ENCODE measurements around the gene DUSP10. TPM values are rescaled to one million over a fixed set of nuclear protein-coding genes. Genes with fewer than 3 reads are reported as not detected.

The DUSP10 gene
- total RNA-seq, 6 donors from 2014 or later, result 7.7 to 13.7 (median 11.9) TPM

GRCh38 chr1:221655766-221656305 is 86.1 kb downstream of the DUSP10 start:
- WGBS, 2 donors, result 84 to 93% methylated on average over 8 of the region's 8 CpGs
- TF ChIP-seq POLR2A (IDR thresholded peaks at IDR 0.05) (no peak), POLR2AphosphoS5 (IDR thresholded peaks at IDR 0.05) (no peak), CTCF (IDR thresholded peaks at IDR 0.05) (no peak), EP300 (IDR thresholded peaks at IDR 0.05) (no peak)

More at GRCh38 chr1:221655766-221656305, 86.1 kb downstream of the DUSP10 start:
- Histone ChIP-seq H3K4me1 (no peaks in the 10 kb centered on the region), H3K36me3 (no peaks in the 10 kb centered on the region), H3K9me3 (no peaks in the 10 kb centered on the region), H3K4me3 (no peak overlapping the region), H3K27me3 (no peaks in the 10 kb centered on the region), H3K27ac (no peak overlapping the region)
- ATAC-seq (ENCODE audit: low FRiP score in 2 of 2) (no peak), DNase-seq (no peak)
